GM19324 (cell line): ENCODE results near the gene PLPP3.

Experiments used
- ATAC-seq: cut with Tn5 transposase; IDR thresholded peaks from one replicate; pipeline ENCODE4 v1.9.1; 2021; ENCODE audit warnings: mild to moderate bottlenecking, moderate library complexity; ENCODE audit not compliant: unreplicated experiment, low FRiP score

Gene PLPP3

GRCh38 chr1:56505792-56506743 is 73.3 kb downstream of the PLPP3 start:
- ATAC-seq: no peak

- no peak for ATAC-seq
Observed at GRCh38 chr1:56502700-56503245, 76.6 kb downstream of the PLPP3 start.

GRCh38 chr1:56501888-56502287 is 77.5 kb downstream of the PLPP3 start:
- no peak for ATAC-seq

GRCh38 chr1:56501426-56501825 is 77.9 kb downstream of the PLPP3 start:
- no peak for ATAC-seq

GRCh38 chr1:56496821-56497772 is 82.3 kb downstream of the PLPP3 start:
- ATAC-seq: no peak

GRCh38 chr1:56496158-56496557 is 83.2 kb downstream of the PLPP3 start:
- ATAC-seq: no peak

- ATAC-seq: no peak
Observed at GRCh38 chr1:56495538-56495937, 83.8 kb downstream of the PLPP3 start.

- no peak for ATAC-seq
Observed at GRCh38 chr1:56494306-56494705, 85.1 kb downstream of the PLPP3 start.

GRCh38 chr1:56493826-56494225 is 85.5 kb downstream of the PLPP3 start:
- no peak for ATAC-seq

- no peak for ATAC-seq
Observed at GRCh38 chr1:56491441-56491840, 87.9 kb downstream of the PLPP3 start.

- ATAC-seq: no peak
Observed at GRCh38 chr1:56490619-56491018, 88.7 kb downstream of the PLPP3 start.

GRCh38 chr1:56489695-56490094 is 89.7 kb downstream of the PLPP3 start:
- ATAC-seq: no peak

- no peak for ATAC-seq
Observed at GRCh38 chr1:56484695-56485094, 94.7 kb downstream of the PLPP3 start.

GRCh38 chr1:56483104-56483503 is 96.3 kb downstream of the PLPP3 start:
- ATAC-seq: no peak

- no peak for ATAC-seq
Observed at GRCh38 chr1:56482486-56482885, 96.9 kb downstream of the PLPP3 start.

GRCh38 chr1:56481140-56481694 is 98.1 kb downstream of the PLPP3 start:
- no peak for ATAC-seq

- no peak for ATAC-seq
Observed at GRCh38 chr1:56478734-56479133, 100.6 kb downstream of the PLPP3 start.

GRCh38 chr1:56477164-56478111 is 101.9 kb downstream of the PLPP3 start:
- no peak for ATAC-seq

- no peak for ATAC-seq
Observed at GRCh38 chr1:56473582-56474270, 105.6 kb downstream of the PLPP3 start.
